Hepatocyte (in vitro differentiated cells): ENCODE measurements around the gene GYG1. TPM values are rescaled to one million over a fixed set of nuclear protein-coding genes. Genes with fewer than 3 reads are reported as not detected.

ENCODE experiments used
- DNase-seq: peaks from one replicate; pipeline ENCODE4 v3.0.0-alpha.2; 2016; ENCODE audit warnings: low spot score
- H2AFZ ChIP-seq: fragments of 200-600 bp; sonication (generic); 2 replicates; pipeline ENCODE4 v1.6.0; 2016; ENCODE audit warnings: antibody characterized with exemption, mild to moderate bottlenecking
- H3K27ac ChIP-seq: fragments of 200-600 bp; sonication (generic); 2 replicates; pipeline ENCODE4 v1.5.1; 2016; ENCODE audit warnings: mild to moderate bottlenecking
- H3K27me3 ChIP-seq: fragments of 200-600 bp; sonication (generic); 2 replicates; pipeline ENCODE4 v1.6.1; 2016
- H3K36me3 ChIP-seq: fragments of 200-600 bp; sonication (generic); replicated peaks from 2 replicates; pipeline ENCODE4 v1.5.1; 2016; ENCODE audit warnings: low read depth; ENCODE audit not compliant: insufficient read depth
- H3K4me1 ChIP-seq: fragments of 200-600 bp; sonication (generic); 2 replicates; pipeline ENCODE4 v1.5.1; 2016; ENCODE audit warnings: mild to moderate bottlenecking, moderate library complexity; ENCODE audit not compliant: insufficient read depth
- H3K4me2 ChIP-seq: fragments of 200-600 bp; sonication (generic); 2 replicates; pipeline ENCODE4 v1.6.0; 2016
- H3K4me3 ChIP-seq: fragments of 200-600 bp; sonication (generic); 2 replicates; pipeline ENCODE4 v1.5.1; 2016; ENCODE audit warnings: mild to moderate bottlenecking
- H3K79me2 ChIP-seq: fragments of 200-600 bp; sonication (generic); 2 replicates; pipeline ENCODE4 v1.6.0; 2017; ENCODE audit warnings: mild to moderate bottlenecking
- H3K9me2 ChIP-seq: fragments of 200-600 bp; sonication (generic); replicated peaks from 2 replicates; pipeline ENCODE4 v1.6.0; 2017; ENCODE audit warnings: mild to moderate bottlenecking; ENCODE audit not compliant: insufficient read depth
- H3K9me3 ChIP-seq: fragments of 200-600 bp; sonication (generic); 2 replicates; pipeline ENCODE4 v1.5.1; 2016; ENCODE audit warnings: low read depth, mild to moderate bottlenecking
- H4K20me1 ChIP-seq: fragments of 200-600 bp; sonication (generic); 2 replicates; pipeline ENCODE4 v1.6.0; 2016; ENCODE audit warnings: mild to moderate bottlenecking; ENCODE audit not compliant: insufficient read depth, poor library complexity, severe bottlenecking
- CTCF ChIP-seq: fragments of 200-600 bp; sonication (generic); IDR thresholded peaks from 2 replicates; pipeline ENCODE4 v1.5.1; 2016; ENCODE audit warnings: antibody characterized with exemption, mild to moderate bottlenecking; ENCODE audit not compliant: poor library complexity
- EZH2 ChIP-seq: fragments of 200-600 bp; sonication (generic); IDR thresholded peaks from 2 replicates; pipeline ENCODE4 v1.6.1; 2016; ENCODE audit warnings: antibody characterized with exemption, mild to moderate bottlenecking, borderline replicate concordance
- EZH2phosphoT487 ChIP-seq: fragments of 200-600 bp; sonication (generic); IDR thresholded peaks from one replicate; pipeline ENCODE4 v1.6.1; 2018; ENCODE audit warnings: antibody characterized with exemption, mild to moderate bottlenecking, low read depth, moderate library complexity; ENCODE audit not compliant: unreplicated experiment, severe bottlenecking
- WGBS: methylation state at CpG from one replicate; pipeline ENCODE4 v1.1.6; 2016; ENCODE audit warnings: low lambda C conversion rate; ENCODE audit errors: missing lambda C conversion rate; 5-methylcytosine and 5-hydroxymethylcytosine counted together
- polyA plus RNA-seq: library from polyadenylated mRNA; unstranded; fragments of >200 nt; fragmentation: Nextera tagmentation; extraction: Ambion mirVana; gene quantifications from 2 replicates; pipeline ENCODE4 v1.2.1, GENCODE V29; 2016
- total RNA-seq: library from RNA; depleted of rRNA; stranded (reverse); fragments of >200 nt; gene quantifications from 2 replicates; pipeline ENCODE4 v1.2.3, GENCODE V29; 2014

GYG1 gene
- total and polyA plus RNA-seq, 2 experiments from 2014 or later, result 26.2 to 50.3 TPM

- no peaks in the 10 kb centered on the region for H4K20me1 ChIP-seq
- no peaks in the 10 kb centered on the region for H3K36me3 ChIP-seq
- TF ChIP-seq EZH2, result no peak
- TF ChIP-seq CTCF, result no peak
- no peak overlapping the region for H3K4me2 ChIP-seq
- no peak overlapping the region for H3K27ac ChIP-seq
- no peaks in the 10 kb centered on the region for H3K4me1 ChIP-seq
- no peak for DNase-seq
- H3K79me2 ChIP-seq, result no peaks in the 10 kb centered on the region
- H3K9me2 ChIP-seq, result no peaks in the 10 kb centered on the region
- WGBS, result 86% methylated on average over 1 of the region's 2 CpGs
- H3K27me3 ChIP-seq, result no peaks in the 10 kb centered on the region
- no peak overlapping the region for H3K4me3 ChIP-seq
- H2AFZ ChIP-seq, result no peak overlapping the region
- H3K9me3 ChIP-seq, result no peaks in the 10 kb centered on the region
These were observed 24.9 kb downstream of the GYG1 start for GRCh38 chr3:149016242-149016641.

DNA sequence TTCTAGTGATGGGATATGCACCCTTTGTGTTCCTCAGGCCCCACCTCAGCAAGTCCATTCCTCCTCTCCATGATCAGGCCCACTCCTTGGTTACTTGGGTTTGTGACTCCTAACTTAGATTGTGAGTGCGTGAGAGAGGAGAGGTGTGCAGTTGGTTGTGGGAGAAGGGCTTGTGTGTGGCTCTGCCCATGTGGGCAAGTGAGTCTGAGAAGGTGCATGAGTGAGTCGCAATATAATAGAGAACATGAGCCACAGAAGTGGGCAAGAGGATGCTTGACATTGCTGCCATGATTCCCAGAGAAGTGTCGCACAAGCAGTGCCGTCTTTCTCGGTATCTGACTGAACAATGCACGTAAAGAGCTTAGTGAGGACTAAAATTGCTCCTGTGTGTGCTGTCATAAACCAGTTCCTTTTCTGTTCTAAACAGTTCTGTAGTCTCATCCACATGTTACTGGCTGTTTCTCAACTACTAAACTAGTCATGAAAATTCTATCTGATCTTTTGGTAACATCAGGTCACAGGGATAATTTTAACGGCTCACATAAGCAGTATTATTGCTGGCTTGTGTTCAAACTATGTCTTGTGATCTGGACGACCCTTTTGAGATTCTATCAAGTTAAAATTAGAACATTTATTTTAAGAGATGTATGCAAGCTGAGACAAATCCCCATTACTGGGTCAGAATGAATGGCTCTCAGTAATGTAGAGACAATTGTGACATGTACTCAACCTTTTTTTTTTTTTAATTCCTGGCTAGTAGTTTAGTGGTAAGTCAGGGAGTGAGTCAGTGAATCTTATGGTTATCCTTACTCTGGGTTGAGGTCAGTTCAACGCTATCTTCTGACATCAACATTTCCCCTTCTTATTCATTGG, 25.6 kb downstream of the GYG1 start:
- Histone ChIP-seq H4K20me1 (no peaks in the 10 kb centered on the region), H3K27ac (no peak overlapping the region), H2AFZ (no peak overlapping the region), H3K36me3 (no peaks in the 10 kb centered on the region), H3K9me2 (no peaks in the 10 kb centered on the region), H3K4me3 (no peak overlapping the region), H3K9me3 (no peaks in the 10 kb centered on the region), H3K4me2 (no peak overlapping the region), H3K4me1 (no peaks in the 10 kb centered on the region), H3K79me2 (no peaks in the 10 kb centered on the region), H3K27me3 (no peaks in the 10 kb centered on the region)
- TF ChIP-seq CTCF (no peak), EZH2 (no peak), EZH2phosphoT487 (no peak)
- WGBS, result 89% methylated on average over 9 of the region's 9 CpGs
- DNase-seq, result no peak

DNA sequence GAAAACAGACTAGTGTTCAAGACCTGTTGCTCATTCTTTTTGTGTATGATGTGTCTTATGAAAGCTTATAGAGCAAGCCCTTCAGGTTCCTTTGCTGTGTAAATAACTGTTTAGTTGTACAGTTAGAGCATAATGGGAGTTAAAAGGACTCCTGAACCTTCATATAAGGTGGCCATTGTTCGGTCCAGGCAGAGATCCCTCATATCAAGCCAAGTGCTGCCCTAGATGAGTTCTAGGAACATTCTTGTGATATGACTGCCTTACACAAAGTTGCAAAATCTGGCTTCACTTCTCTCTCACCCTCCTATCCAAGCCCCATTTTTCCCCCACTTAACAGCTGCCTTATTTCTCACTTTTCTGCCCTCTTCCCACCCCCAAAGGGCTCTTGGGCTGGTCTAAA, 26.9 kb downstream of the GYG1 start:
- H3K27me3 ChIP-seq, result no peaks in the 10 kb centered on the region
- H3K4me3 ChIP-seq, result no peak overlapping the region
- no peaks in the 10 kb centered on the region for H3K79me2 ChIP-seq
- TF ChIP-seq EZH2phosphoT487, result no peak
- no peak for TF ChIP-seq EZH2
- TF ChIP-seq CTCF, result no peak
- H4K20me1 ChIP-seq, result no peaks in the 10 kb centered on the region
- H3K27ac ChIP-seq, result no peak overlapping the region
- no peak overlapping the region for H3K4me2 ChIP-seq
- H3K4me1 ChIP-seq, result no peaks in the 10 kb centered on the region
- DNase-seq, result no peak
- no peaks in the 10 kb centered on the region for H3K36me3 ChIP-seq
- H3K9me3 ChIP-seq, result no peaks in the 10 kb centered on the region
- no peak overlapping the region for H2AFZ ChIP-seq
- no peaks in the 10 kb centered on the region for H3K9me2 ChIP-seq
- WGBS, result 100% methylated on average over 1 of the region's 1 CpG
